Superior temporal gyrus (tissue), 1 donor: Measurements from ENCODE around the gene SLC31A1.
A peak's percentile ranks its signal among the peaks of the same experiment; 100 is the strongest.

Experiments used
- DNase-seq: peaks from one replicate; pipeline ENCODE4 v3.0.0-alpha.2; 2016; ENCODE audit errors: extremely low spot score

The SLC31A1 gene

GRCh38 chr9:113221003-113221799 lies at the start of gene SLC31A1, which contains the start of gene FKBP15:
TSS of gene SLC31A1 (plus strand) at chr9:113221544. CDS start at chr9:113256149, 34,605 bp downstream.
TSS of gene FKBP15 (minus strand) at chr9:113221277. CDS start at chr9:113221243, 34 bp downstream.
- peak; percentile 99 for DNase-seq

GRCh38 chr9:113173341-113173740 lies 48.0 kb upstream of the SLC31A1 start:
- DNase-seq = no peak

GRCh38 chr9:113176803-113177202 lies 44.5 kb upstream of the SLC31A1 start:
- no peak for DNase-seq

- no peak for DNase-seq
These were observed 44.1 kb upstream of the SLC31A1 start for GRCh38 chr9:113177251-113177650.

- DNase-seq = no peak
These were observed 43.3 kb upstream of the SLC31A1 start for GRCh38 chr9:113178087-113178486.

GRCh38 chr9:113179839-113180238 lies 41.5 kb upstream of the SLC31A1 start:
- no peak for DNase-seq

- DNase-seq = no peak
These were observed 40.2 kb upstream of the SLC31A1 start for GRCh38 chr9:113181165-113181564.

- DNase-seq = no peak
These were observed 37.3 kb upstream of the SLC31A1 start for GRCh38 chr9:113183956-113184488.

GRCh38 chr9:113184539-113184938 lies 36.8 kb upstream of the SLC31A1 start:
- DNase-seq = no peak

- no peak for DNase-seq
These were observed 36.1 kb upstream of the SLC31A1 start for GRCh38 chr9:113185271-113185670.

- no peak for DNase-seq
These were observed 35.1 kb upstream of the SLC31A1 start for GRCh38 chr9:113186137-113186755.

- no peak for DNase-seq
These were observed 33.3 kb upstream of the SLC31A1 start for GRCh38 chr9:113187929-113188595.

GRCh38 chr9:113192455-113192854 lies 28.9 kb upstream of the SLC31A1 start:
- DNase-seq = no peak

- DNase-seq = no peak
These were observed 21.5 kb upstream of the SLC31A1 start for GRCh38 chr9:113199683-113200329.

- no peak for DNase-seq
These were observed 15.9 kb upstream of the SLC31A1 start for GRCh38 chr9:113205432-113205831.

GRCh38 chr9:113205861-113206260 lies 15.5 kb upstream of the SLC31A1 start:
- no peak for DNase-seq

- no peak for DNase-seq
These were observed 10.5 kb upstream of the SLC31A1 start for GRCh38 chr9:113210815-113211214.

GRCh38 chr9:113215132-113215531 lies 6.2 kb upstream of the SLC31A1 start:
- DNase-seq = no peak

- no peak for DNase-seq
These were observed 4.9 kb upstream of the SLC31A1 start for GRCh38 chr9:113216406-113216805.

GRCh38 chr9:113219186-113219936 lies 2.0 kb upstream of the SLC31A1 start:
- no peak for DNase-seq

- no peak for DNase-seq
These were observed 1.4 kb upstream of the SLC31A1 start for GRCh38 chr9:113219969-113220368.
